Right cardiac atrium (tissue), 5 donors: ENCODE data around the gene NME4. TPM values are rescaled to one million over a fixed set of nuclear protein-coding genes. Genes with fewer than 3 reads are reported as not detected.
"Not testable (repeated sequence)": the region's sequence is repeated elsewhere in the genome, so short reads cannot be mapped to it uniquely, and the experiment has no call there.

Source experiments
- ATAC-seq, 2 donors: fragments of 200-7000 bp; cut with Tn5 transposase; one replicate each; pipeline versions ENCODE4 v1.8.0 to v1.9.1; 2020; ENCODE audit warnings: moderate library complexity in 2 of 2, mild to moderate bottlenecking in 1 of 2
- DNase-seq, 3 donors: peaks; one replicate each; pipeline ENCODE4 v3.0.0-alpha.2; 2020
- H3K27ac ChIP-seq: one replicate; pipeline ENCODE4 v1.5.1; 2013; ENCODE audit warnings: mild to moderate bottlenecking, low read length, control low read depth, moderate library complexity
- H3K27me3 ChIP-seq: one replicate; pipeline ENCODE4 v1.6.1; 2013; ENCODE audit not compliant: control insufficient read depth, insufficient read depth
- H3K4me1 ChIP-seq: one replicate; pipeline ENCODE4 v1.6.1; 2013; ENCODE audit warnings: low read length; ENCODE audit not compliant: control insufficient read depth, insufficient read depth
- H3K4me3 ChIP-seq: one replicate; pipeline ENCODE4 v1.5.1; 2013; ENCODE audit warnings: low read length, control low read depth
- H3K9me3 ChIP-seq: one replicate; pipeline ENCODE4 v1.6.1; 2013; ENCODE audit warnings: low read length; ENCODE audit not compliant: control insufficient read depth
- WGBS: extraction: QIAGEN DNeasy Blood & Tissue Kit; methylation state at CpG from one replicate; pipeline ENCODE4 v1.1.7; 2013; 5-methylcytosine and 5-hydroxymethylcytosine counted together
- intact Hi-C, 4 donors: fragments of 100-400 bp; cut with DNase I; formaldehyde crosslinking; loops; one replicate each; pipeline versions ENCODE4 v1.11.0 to v1.14.0; 2022 to 2023
- polyA plus RNA-seq: library from polyadenylated mRNA; stranded (reverse); fragments of 200-250 nt; gene quantifications from one replicate; pipeline ENCODE4 v1.2.3, GENCODE V29; 2013
- total RNA-seq, 4 donors: library from RNA; stranded (reverse); fragmentation: NEBNext Ultra II Directional; extraction: Animal tissue kit (Norgen Biotek cat#: 25700); gene quantifications; one replicate each; pipeline ENCODE4 v1.2.1, GENCODE V29; 2021
- donor health status: healthy with polysubstance abuse.
- donor health status: DM: no; HTN: yes; CAD: no.
- donor health status: DM: no; HTN: no; CAD: no.
- donor health status: DM: no; HTN: yes; CAD: no; lungs with severe emphysema.
- donor health status: DM: yes; HTN: yes; CAD: no.

Gene NME4
- total and polyA plus RNA-seq, 5 donors: 49.7 to 86.4 (median 69.0) TPM

DNA sequence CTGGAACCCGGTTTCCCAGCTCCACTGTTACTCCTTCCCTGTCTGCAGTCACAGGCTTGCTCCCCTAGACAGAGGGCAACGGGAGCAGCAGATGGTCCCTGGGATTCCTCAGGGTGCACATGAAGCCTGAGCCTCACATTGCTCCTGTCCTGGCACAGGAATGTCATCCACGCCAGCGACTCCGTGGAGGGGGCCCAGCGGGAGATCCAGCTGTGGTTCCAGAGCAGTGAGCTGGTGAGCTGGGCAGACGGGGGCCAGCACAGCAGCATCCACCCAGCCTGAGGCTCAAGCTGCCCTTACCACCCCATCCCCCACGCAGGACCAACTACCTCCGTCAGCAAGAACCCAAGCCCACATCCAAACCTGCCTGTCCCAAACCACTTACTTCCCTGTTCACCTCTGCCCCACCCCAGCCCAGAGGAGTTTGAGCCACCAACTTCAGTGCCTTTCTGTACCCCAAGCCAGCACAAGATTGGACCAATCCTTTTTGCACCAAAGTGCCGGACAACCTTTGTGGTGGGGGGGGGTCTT lies 3.1 kb downstream of the NME4 start:
- H3K27me3 ChIP-seq: no peaks in the 10 kb centered on the region
- no peak overlapping the region for H3K4me3 ChIP-seq
- intact Hi-C loops: no loop called here
- no peaks in the 10 kb centered on the region for H3K4me1 ChIP-seq
- DNase-seq (peak in 1 of 3 donors; percentile 63), ATAC-seq (no peak)
- H3K27ac ChIP-seq: no peak overlapping the region
- H3K9me3 ChIP-seq: no peaks in the 10 kb centered on the region
- 70% methylated on average over 10 of the region's 10 CpGs for WGBS

GRCh38 chr16:401468-402348 lies 4.7 kb downstream of the NME4 start, which contains the start of gene DECR2:
Gene DECR2 (plus strand): TSS chr16:401885. CDS start chr16:401964, 79 bp downstream.
- H3K9me3 ChIP-seq: no peaks in the 10 kb centered on the region
- peak; percentile 96 to 99 (median 99) for DNase-seq
- intact Hi-C loops: no loop called here
- H3K27me3 ChIP-seq: no peaks in the 10 kb centered on the region
- peak; percentile 91 to 93 for ATAC-seq
- peak within 1 kb of the TSS; percentile 94 for H3K27ac ChIP-seq
- WGBS: under 1% methylated on average over 91 of the region's 91 CpGs
- no peaks in the 10 kb centered on the region for H3K4me1 ChIP-seq
- peak within 1 kb of the TSS; percentile 82 for H3K4me3 ChIP-seq

GRCh38 chr16:404971-405486 lies 8.0 kb downstream of the NME4 start:
- no peaks in the 10 kb centered on the region for H3K4me1 ChIP-seq
- H3K9me3 ChIP-seq: no peaks in the 10 kb centered on the region
- intact Hi-C loops: no loop called here
- DNase-seq (no peak), ATAC-seq (no peak)
- no peak overlapping the region for H3K4me3 ChIP-seq
- H3K27me3 ChIP-seq: no peaks in the 10 kb centered on the region
- 92% methylated on average over 12 of the region's 12 CpGs for WGBS
- H3K27ac ChIP-seq: no peak overlapping the region

DNA sequence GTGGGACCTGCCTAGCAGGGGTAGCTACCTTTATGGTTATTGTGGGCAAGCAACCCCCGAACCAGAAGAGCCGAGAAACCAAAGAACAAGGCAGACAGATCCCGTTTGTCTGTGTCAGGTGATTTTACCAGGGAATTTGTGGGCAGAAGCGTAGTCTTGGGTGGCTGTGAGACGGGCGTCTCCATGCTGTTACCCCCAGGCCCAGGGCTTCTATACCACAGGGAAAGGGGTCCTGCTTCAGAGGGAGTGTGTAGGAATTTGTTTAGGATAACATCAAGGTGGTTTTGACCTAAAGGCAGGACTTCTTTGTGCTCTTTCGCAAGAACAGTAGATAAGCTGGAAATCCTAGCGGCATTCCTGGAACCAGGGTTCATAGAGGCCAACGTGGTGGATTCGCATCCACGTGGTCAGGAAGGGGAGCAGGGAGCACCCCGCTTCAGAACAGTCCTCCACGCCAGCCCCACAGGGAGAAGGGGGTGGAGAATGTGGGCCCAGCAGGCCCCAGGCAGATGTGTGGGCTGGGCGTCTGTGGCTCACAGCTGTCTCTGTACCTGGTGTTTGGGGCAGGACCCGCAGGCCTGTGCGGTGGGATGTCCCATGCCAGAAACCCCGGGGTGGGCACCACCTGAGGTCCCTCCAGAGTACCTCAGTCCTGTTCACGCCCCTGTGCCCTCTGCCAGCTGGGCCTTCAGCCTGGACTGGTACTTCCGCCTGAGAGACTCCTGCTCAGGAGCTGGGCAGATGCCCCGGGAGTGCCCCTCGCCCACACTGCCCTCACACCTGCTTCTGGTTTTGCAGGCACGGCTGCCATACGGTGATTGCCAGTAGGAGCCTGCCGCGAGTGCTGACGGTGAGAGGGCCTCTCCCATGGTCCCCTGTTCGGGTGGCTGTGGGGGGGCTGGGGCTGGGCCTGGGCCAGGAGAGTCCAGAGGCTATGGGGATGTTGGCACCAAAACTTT lies 8.8 kb downstream of the NME4 start:
- no peaks in the 10 kb centered on the region for H3K9me3 ChIP-seq
- intact Hi-C loops: no loop called here
- 90% methylated on average over 27 of the region's 27 CpGs for WGBS
- no peaks in the 10 kb centered on the region for H3K4me1 ChIP-seq
- H3K4me3 ChIP-seq: no peak overlapping the region
- H3K27ac ChIP-seq: no peak overlapping the region
- H3K27me3 ChIP-seq: no peaks in the 10 kb centered on the region
- no peak for ATAC-seq
- peak in 1 of 3 donors; percentile 57 for DNase-seq

GRCh38 chr16:407253-407652 lies 10.3 kb downstream of the NME4 start:
- intact Hi-C loops: no loop called here
- Histone ChIP-seq H3K4me1 (no peaks in the 10 kb centered on the region), H3K4me3 (no peak overlapping the region), H3K27me3 (no peaks in the 10 kb centered on the region), H3K9me3 (no peaks in the 10 kb centered on the region), H3K27ac (no peak overlapping the region)
- 88% methylated on average over 16 of the region's 16 CpGs for WGBS
- DNase-seq (no peak), ATAC-seq (no peak)

DNA sequence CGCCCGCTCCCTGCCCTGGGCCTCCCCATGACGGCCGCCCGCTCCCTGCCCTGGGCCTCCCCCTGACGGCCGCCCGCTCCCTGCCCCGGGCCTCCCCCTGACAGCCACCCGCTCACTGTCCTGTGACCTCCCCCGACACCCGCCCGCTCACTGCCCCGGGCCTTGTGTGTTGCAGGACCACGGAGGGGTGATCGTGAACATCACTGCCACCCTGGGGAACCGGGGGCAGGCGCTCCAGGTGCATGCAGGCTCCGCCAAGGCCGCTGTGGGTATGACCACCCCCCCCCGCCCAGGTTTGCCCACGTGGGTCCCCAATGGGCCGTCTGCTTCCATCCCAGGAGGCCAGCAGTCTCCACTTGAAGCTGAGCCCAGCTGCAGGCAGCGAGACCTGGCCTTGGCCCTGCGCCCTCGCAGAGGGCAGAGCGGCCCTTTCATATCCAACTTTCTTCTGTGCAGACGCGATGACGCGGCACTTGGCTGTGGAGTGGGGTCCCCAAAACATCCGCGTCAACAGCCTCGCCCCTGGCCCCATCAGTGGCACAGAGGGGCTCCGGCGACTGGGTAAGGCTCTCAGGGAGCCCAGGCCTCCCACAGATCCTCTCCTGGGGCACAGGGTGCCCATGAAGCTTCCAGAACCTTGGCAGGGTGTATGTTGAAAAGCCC lies 13.6 kb downstream of the NME4 start:
- Histone ChIP-seq H3K9me3 (no peaks in the 10 kb centered on the region), H3K4me3 (no peak overlapping the region), H3K27ac (no peak overlapping the region), H3K27me3 (no peaks in the 10 kb centered on the region), H3K4me1 (no peaks in the 10 kb centered on the region)
- DNase-seq (no peak), ATAC-seq (no peak)
- WGBS: 93% methylated on average over 36 of the region's 36 CpGs
- intact Hi-C loops: no loop called here

DNA sequence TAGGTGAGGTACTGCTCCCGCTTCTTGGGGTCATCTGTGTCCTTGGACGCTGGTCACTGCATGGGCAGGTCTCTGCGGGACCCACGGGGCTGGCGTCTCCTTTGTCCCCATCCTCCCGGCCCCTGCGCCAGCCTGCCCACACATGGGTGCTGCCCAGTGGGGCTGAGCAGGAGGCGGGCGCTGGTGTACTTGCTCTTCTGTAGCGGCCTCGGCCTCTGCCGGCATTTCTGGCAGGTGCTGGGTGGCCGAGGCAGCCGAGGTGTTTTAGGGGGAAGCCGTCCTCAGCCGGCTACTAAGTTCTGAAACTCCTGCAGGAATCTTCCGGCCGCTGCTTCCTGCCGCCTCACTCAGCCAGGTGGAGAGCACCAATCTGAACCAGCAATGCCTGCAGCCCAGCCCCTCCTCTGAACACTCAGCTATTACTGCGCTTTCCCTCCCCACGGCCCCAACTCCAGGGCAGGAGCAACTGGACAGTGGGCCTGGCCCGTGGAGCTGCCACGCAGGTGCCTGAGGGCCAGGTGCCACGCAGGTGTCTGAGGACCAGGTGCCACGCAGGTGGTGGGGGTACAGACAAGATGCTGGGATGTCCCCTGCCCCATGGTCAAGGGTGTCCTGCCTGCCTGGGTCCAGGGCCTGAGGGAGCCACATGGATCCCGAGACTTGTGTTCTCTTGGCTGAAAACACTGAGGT lies 14.7 kb downstream of the NME4 start:
- no peak for DNase-seq
- H3K9me3 ChIP-seq: no peaks in the 10 kb centered on the region
- no peak overlapping the region for H3K4me3 ChIP-seq
- peak in 1 of 2 donors; percentile 23 for ATAC-seq
- 94% methylated on average over 26 of the region's 26 CpGs for WGBS
- no peaks in the 10 kb centered on the region for H3K27me3 ChIP-seq
- intact Hi-C loops: no loop called here
- H3K4me1 ChIP-seq: no peaks in the 10 kb centered on the region
- H3K27ac ChIP-seq: no peak overlapping the region

- Histone ChIP-seq H3K4me1 (no peaks in the 10 kb centered on the region), H3K27ac (no peak overlapping the region), H3K4me3 (no peak overlapping the region), H3K27me3 (no peaks in the 10 kb centered on the region), H3K9me3 (no peaks in the 10 kb centered on the region)
- intact Hi-C loops: no loop called here
- WGBS: 87% methylated on average over 21 of the region's 21 CpGs
- ATAC-seq: no peak
- peak in 1 of 3 donors; percentile 35 for DNase-seq
Measured at GRCh38 chr16:414395-415169, 17.6 kb downstream of the NME4 start.

- H3K27ac ChIP-seq, H3K27me3 ChIP-seq, ATAC-seq, H3K4me1 ChIP-seq, H3K9me3 ChIP-seq, intact Hi-C loops, H3K4me3 ChIP-seq: not testable (repeated sequence)
- peak in 1 of 3 donors; percentile 1 for DNase-seq
- WGBS: 97% methylated on average over 3 of the region's 3 CpGs
Measured at GRCh38 chr16:415170-415498, 18.1 kb downstream of the NME4 start.
